ENCODE measurements around the gene PAQR9.

DNA sequence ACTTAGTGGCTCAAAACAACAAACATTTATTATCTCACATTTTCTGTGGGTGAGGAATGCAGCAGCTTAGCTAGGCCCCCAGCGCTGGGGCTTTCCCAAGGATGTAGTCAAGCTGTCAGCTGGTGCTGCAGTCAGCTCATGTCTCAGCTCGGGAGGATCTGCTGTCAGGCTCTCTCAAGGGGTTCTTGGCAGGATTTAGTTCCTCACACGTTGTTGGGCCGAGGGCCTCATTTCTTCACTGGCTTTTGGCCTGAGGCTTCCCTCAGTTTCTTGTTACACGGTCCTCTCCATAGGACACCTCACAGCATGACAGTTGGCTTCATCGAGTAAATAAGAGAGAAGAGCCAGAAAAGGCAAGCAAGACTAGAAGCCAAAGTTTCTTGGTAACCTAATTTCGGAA lies 24.2 kb upstream of the PAQR9 start:
- TF ChIP-seq REST (IDR thresholded peaks at IDR 0.05; ENCODE audit: insufficient read depth in 1 of 2, low read depth in 2 of 2, low read length in 2 of 2) (no peak), TAF1 (IDR thresholded peaks at IDR 0.05; ENCODE audit: borderline replicate concordance, insufficient read depth, low read length) (no peak), SIN3A (IDR thresholded peaks at IDR 0.05; ENCODE audit: borderline replicate concordance, insufficient read depth, low read length) (no peak)
